GM19467 (cell line): ENCODE results near the gene ATP8A1.
"Not testable (repeated sequence)": the region's sequence is repeated elsewhere in the genome, so short reads cannot be mapped to it uniquely, and the experiment has no call there.

Source experiments
- ATAC-seq: cut with Tn5 transposase; IDR thresholded peaks from one replicate; pipeline ENCODE4 v1.9.1; 2021; ENCODE audit warnings: mild to moderate bottlenecking, moderate library complexity; ENCODE audit not compliant: unreplicated experiment

Gene ATP8A1

GRCh38 chr4:42656944-42657792 is at the start of gene ATP8A1:
Gene ATP8A1 (minus strand): TSS chr4:42657105. CDS start chr4:42656873, 232 bp downstream.
- peak; percentile 67 for ATAC-seq

GRCh38 chr4:42706086-42706485 is 49.2 kb upstream of the ATP8A1 start:
- ATAC-seq, result no peak

DNA sequence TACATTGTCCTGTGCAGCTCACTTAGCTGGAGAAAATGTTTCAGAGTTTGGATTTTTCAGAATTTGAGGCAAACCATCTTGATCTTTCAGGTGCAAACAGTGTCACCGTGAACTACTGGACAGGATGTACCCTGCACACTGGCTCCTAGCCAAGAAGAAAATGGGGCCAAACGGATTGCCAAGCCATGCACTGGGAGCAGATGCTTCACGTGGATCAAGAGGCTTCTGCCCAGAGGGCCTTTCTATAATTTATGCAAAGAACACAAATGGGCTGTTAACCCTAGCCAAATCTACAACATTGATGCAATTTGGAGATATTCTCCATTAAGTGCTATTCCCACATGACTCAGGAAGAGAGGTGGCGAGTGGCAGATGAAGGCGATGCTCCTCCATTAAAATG is 46.9 kb upstream of the ATP8A1 start:
- no peak for ATAC-seq

DNA sequence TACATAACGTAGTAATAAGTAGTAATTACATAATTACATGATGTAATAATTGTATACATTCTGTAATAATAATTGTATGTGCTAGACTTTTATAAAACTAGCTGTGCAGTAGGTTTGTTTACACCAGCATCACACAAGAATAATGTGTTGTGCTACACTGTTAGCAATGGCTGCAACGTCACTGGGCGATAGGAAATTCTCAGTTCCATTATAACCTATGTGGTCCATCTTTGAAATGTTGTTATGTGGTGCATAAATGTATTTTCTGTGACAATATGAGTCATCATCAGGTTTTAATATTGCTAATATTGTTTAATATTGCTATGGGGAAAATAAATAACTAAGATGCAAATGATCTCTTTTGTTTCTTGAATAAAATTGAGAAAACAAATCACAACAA is 46.0 kb upstream of the ATP8A1 start:
- ATAC-seq, result no peak

- ATAC-seq, result not testable (repeated sequence)
These were observed 44.9 kb upstream of the ATP8A1 start for GRCh38 chr4:42701780-42702179.

GRCh38 chr4:42690537-42690936 is 33.6 kb upstream of the ATP8A1 start:
- no peak for ATAC-seq

- no peak for ATAC-seq
These were observed 26.5 kb upstream of the ATP8A1 start for GRCh38 chr4:42683393-42683792.

DNA sequence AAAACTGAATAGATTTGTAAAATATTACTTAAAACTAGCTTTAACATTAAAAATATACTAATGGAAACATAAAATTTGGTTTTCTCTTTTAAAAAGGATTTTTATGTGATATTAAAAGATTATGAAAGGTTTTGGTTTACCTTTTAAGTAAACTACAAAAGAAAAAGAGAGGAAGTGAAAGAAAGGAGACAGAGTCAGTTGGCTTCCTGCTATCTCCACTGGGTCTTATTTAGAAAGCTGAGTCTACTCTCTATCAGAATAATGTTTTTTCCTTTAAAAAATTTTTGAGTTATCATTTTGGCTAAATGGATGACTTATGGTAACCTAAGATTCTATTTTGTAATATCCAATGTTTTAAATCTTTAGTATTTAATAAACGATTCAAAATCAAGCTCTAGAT is 21.6 kb upstream of the ATP8A1 start:
- no peak for ATAC-seq

GRCh38 chr4:42676066-42676951 is 19.4 kb upstream of the ATP8A1 start:
- ATAC-seq, result no peak

- no peak for ATAC-seq
These were observed 16.1 kb upstream of the ATP8A1 start for GRCh38 chr4:42673082-42673425.

DNA sequence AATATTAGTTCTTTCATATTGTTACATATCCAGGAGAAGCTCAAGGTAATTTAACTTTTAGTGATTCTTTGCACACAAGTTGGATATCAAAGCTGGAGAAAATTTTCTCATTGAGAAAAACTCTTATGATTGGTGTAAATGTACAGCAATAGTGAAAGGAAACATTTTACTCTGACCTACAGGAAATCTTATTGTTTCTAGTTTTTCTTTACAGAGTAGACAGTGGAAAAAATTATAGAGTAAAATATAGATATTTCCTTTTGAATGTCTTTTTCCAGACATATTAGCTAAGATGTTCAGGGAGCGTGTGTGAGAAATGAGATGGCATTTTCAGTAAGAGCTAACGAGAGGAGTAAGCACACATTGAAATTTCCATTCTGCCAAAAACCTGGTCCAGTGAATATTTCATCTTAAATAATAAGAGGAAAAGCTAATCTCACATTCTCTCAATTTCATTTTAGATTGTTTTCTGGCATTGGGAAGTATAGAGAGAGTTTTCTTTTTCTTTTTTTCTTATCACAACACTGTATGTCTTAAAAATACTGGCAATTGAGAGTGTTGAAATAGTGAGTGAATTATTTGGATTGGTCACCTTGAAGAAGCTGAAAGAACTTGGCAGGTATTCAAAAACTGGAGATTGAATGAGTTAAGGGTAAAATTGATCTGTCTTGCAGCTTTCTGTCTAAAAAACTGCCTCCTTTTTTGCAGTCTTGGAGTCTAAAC is 15.6 kb upstream of the ATP8A1 start:
- no peak for ATAC-seq

DNA sequence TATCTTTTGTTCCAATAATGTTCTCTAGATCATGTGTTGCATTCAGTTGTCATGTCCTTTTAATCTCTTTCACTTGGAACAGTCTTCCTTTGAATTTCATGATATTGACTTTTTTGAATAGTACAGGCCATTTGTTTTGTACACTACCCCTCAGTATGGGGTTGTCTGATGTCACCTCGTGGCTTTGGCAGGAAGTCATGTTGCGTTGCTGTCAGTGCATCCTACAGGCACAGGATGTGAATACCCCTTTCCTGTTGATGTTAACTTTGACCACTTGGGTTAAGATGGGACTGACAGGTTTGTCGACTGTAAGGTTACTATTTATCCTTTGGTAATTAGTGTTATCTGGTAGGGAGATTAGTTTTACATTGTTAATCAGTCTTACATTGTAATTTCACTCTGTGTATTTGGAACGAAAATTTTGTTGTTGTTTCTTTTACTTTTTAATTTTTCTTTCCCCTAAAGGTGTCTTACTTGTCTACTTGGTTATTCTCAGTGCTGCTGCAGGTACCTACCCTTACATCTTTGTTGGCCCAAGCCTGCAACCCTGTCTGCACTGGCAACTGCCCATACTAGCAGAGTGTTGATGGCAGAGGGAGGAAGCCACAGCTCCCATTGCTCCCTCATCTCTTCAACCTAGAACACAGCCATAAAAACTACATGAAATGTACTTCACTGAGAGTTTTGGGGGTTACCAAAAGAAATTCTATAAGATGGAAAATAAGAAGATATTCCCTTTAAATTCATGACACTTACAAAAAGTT is 14.7 kb upstream of the ATP8A1 start:
- peak; percentile 87 for ATAC-seq

DNA sequence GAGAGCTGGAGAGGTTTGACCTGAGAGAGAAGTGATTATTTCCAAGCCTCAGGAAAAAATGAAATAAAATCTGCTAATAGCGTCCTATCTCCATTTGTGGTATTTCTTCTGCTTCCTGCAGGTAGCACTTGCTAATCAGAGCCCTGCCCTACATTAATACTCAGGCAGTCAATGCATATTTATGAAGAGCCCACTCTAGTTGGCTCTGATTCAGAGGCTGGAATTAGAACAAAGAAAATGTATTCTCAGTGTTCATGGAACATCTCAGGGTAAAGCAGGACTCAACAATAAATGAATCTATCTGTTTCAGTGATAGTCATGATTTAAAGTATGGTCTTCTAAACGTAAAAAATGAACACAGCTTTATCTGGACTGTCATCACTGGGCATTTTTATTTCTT is 1.4 kb upstream of the ATP8A1 start:
- ATAC-seq, result no peak

GRCh38 chr4:42656679-42656943 is 294 bp downstream of the ATP8A1 start:
- no peak for ATAC-seq

DNA sequence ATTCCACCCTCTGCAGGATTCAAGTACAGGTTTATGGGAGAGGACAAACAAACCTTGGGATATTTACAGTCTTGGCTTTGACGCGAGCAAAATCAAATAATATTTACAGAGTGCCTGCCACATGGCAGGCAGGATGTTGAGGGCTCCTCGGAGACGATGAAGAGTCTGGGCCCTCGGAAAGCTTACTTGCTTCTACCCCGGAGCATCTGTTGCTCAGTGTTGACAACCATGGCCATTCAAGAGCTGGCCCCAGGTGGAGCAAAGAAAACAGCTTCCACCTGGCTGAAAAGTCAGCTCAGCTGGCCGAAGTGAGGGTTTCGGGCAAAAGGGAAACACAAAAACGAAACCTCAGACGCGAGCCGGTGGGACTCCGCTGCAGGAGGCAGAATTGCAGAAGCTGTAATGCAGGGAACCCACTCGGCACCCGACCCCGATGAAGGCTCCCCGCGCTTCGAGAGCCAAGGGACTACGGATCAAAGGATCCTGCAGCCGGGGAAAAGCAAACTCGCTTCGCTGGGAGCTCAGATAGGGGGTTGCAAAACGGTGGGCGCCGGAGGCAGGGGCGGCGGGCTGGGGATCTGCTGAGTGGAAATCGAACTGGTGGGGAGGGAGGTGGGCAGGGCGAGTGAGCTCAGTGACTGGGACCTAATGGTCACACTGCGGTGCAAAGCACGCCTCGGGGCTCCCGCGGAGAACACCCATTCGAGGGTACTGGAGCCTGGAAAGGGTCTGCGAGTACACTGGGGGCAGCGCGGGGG is 805 bp downstream of the ATP8A1 start:
- ATAC-seq, result peak; percentile 23

DNA sequence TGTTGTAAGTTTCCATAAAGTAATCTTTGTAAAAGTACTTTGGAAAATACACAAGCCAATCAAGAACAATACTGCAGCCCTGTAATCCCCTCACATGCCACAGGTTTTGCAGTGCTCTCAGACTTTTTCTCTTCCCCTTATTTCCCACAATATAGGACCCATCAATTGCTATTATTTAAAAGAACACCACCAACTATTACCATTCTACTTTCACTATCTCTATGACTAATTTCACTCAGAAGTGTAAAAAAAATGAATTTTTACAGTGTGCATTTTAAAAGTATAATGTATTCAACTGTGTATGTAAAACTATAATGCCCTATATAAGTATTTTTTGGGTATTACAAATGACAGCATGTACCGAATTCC is 1.7 kb downstream of the ATP8A1 start:
- ATAC-seq, result no peak

DNA sequence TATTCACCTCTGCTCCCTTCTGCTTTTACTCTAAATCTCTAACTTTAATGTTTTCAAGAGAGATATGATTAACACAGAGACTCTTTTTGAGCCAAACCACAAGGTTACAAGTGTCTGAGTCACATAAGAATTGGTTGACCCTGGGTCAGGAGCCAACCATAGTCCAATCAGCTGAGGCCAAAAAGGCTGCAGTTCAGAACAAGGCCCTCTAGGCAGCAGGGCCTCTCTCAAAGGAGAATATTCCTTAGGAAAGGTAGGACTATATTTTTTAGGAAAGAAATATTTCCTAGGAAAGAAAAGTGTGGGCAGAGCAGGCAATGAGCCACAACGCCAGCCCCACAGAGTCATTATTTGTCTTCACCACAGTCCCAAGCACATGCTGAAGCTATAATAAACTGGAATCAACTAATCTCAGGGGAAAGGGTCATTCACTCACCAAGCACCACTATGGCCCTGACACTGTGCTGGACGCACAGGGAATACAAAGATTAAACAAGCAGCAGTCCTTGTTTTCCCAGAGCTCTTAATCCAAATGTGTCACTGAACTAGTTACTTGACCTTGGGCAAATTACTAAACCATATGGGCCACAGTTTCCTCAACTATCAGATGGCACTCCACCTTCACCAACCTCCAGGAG is 2.2 kb downstream of the ATP8A1 start:
- no peak for ATAC-seq

GRCh38 chr4:42653626-42654560 is 3.0 kb downstream of the ATP8A1 start:
- ATAC-seq, result no peak
